ENCODE data around the gene ZNF70.

Gene ZNF70

DNA sequence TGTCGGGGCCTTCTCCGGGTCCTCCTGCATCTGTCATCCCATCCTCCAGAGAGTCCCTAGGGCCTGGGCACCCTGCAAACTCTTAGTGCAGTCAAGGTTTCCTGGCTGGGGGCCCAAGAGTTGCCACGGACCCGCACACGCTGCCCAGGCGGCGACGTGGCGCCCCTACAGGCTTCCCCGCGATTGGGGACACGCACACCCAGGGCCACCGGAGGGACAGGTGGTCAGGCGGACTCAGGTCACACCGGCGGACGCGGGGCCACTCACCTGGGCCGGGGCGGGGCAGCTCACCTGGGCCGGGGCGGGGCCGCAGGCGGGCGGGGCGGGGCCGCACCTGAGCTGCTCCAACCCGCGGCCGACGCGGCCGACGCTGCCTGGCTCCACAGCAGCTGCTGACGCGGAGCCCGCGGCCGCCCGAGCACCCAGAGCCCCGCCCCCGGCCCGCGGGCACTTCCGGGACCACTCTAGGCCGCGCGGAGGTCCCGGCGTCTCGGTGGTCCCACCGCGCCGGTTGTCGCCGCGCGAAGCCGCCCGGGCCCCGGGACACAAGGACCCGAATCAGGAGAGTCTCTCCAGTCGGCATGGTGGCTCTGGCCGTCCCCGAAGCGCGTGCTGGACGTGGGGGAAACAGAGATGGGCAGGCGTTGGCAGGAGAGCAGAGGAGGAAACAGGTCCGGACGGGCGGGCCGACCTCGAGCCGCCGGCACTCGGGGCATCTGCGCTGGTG is at the start of gene ZNF70:
ZNF70 (minus strand) TSS at position 399 of the 727 bp plus-strand sequence. CDS start 5,972 bp downstream, outside the sequence.
- peak; percentile 75 to 82 for DNase-seq (ENCODE audit: low read depth in 2 of 2)

DNA sequence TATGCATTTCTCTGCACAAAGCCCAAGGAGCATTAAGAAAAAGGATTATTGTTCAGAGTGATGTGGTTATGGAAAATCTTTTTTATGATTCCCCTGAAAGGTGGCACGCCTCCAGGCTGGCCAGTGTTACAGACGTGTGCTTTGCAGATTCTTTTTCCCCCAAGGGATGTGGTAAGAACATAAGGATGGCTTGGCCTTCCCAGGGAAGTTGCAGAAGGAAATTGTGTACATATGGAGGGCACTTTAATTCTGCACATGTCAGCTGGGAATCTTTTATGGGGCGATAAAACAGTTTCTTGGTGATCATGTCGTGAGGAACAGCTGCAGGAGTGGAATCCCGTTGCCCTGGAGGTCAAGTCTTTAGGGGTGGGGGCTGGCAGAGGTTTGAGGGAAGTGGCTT is 45.5 kb upstream of the ZNF70 start:
- no peak for DNase-seq (ENCODE audit: low read depth in 2 of 2)

DNA sequence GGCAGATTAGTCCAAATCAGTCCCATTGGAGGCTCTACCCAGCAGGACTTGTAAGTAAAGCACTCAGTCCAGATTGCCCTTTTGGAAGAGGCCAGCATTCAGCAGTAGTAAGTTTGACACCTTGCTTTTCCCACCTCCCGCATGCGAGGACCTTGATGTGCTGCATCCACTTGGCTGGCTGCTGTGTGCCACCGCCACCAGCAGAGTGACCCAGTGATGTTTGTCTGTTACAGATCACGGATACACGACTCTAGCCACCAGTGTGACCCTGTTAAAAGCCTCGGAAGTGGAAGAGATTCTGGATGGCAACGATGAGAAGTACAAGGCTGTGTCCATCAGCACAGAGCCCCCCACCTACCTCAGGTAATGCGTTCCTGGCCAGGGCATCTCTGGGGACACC is 42.4 kb upstream of the ZNF70 start:
- DNase-seq (ENCODE audit: low read depth in 2 of 2) = no peak

DNA sequence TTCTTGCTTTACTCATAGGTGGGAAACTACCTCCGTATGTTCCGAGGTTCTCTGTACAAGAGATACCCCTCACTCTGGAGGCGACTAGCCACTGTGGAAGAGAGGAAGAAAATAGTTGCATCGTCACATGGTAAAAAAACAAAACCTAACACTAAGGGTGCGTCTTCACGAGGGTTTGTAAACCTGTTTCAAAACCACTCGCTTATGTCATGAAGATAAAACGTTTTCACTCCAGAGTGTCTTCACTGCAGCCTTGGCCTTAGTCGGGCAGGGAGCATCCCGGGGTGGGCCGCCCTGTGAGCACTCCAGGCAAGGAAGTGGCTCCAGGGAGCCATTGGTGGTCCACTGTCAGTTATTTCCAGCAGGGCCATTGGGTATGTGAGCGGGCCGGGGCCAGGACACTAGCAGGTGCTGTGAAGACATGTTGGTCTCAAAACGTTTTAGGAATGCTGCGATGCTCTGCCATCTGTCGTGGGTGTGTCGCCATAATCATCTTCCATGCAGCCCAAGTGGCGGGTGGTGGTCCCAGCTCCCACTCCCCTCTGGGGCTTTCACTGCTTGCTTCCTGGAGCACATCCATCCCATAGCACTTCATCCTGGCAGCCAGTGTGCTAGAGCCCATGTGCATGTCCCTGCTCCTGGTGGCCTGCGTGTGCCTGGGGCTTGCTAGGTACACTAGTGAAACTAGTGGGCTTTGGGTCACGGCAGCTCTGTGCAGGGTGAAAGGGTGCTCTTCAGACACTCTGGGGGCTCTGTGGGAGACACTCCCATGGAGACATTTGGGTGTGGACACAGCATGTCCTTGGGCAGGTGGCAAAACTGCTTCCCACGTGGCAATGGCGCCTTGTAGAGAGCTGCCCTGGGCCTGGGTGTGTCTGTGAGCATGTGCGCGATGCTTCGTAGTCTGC is 41.1 kb upstream of the ZNF70 start:
- no peak for DNase-seq (ENCODE audit: low read depth in 2 of 2)

DNA sequence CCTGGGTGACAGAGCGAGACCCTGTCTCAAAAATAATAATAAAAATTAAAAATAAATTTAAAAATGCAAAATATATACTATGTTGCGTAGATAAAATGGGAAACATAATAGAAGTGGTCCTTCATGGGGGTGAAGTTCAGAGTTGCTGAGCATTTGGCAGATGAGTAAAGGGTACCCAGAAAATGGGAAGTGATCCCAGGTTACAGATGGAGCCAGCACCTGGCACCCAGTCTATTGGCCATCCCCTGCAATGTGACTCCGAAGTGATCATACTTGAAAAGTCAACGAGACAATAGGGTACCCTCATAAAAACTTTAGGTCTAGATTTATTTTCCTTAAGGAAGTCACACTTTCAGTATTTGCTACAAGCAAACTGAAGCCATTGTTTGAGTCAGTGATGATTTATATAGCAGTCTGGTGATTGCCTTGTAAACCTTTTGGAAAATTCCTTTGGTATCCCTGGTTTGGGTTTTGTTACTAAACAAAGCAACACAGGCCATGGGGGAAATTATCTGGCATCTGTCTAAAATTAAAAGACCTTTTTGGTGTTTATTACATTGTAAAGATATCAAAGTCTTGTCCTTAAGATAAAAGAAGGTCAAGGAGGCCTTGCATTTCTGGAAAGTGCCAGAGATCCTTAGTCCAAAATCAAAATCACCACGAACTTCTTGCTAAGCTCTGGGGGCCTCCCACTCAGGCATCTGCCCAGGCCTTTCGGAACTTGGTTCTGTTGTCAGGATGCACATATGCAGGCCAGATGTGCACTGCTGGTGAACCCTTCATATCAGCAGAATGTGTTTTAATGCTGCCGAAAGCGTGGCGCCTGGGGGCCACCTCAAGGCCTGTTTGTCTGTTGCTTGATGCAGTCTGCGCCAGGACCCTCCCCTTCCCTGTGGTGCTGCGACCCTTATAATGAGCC is 40.2 kb upstream of the ZNF70 start:
- DNase-seq (ENCODE audit: low read depth in 2 of 2) = no peak

DNA sequence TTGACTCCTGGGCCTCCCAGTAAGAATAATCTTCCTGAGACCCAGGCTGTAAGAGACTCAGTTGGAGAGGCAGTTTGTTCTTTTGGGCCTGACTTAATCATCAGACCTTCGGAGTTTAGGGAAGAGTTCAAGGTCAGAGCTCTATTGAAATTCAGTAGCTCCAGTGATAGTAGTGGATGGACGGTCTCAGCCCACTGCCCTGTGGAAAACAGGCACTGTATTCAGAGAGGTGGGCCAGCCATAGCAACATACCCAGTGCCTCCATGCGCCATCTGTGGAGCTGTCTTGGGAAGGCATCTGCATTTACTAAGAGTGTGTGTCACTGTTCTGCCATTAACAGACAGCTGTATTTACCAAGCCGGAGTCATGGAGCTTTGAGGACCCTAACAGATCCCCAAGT is 38.7 kb upstream of the ZNF70 start:
- DNase-seq (ENCODE audit: low read depth in 2 of 2) = no peak

DNA sequence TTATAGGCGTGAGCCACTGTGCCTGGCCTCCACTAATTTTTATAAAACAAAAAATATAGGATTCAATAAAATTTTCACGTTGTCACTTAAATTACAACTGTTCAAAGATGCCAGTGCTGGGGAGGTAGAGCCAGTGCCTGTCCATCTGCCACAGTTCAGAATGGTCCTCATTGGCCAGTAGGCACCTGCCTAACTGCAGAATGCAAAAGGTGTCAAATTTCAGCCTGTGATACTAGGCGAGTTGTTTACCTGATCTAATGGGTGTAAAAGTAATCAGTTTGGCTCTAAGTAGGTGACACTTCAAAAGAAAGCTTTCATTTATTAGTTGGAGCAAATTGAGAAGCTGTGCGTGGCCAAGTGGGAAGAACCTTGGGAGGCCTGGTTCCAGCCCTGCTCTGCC is 38.2 kb upstream of the ZNF70 start:
- DNase-seq (ENCODE audit: low read depth in 2 of 2) = no peak

DNA sequence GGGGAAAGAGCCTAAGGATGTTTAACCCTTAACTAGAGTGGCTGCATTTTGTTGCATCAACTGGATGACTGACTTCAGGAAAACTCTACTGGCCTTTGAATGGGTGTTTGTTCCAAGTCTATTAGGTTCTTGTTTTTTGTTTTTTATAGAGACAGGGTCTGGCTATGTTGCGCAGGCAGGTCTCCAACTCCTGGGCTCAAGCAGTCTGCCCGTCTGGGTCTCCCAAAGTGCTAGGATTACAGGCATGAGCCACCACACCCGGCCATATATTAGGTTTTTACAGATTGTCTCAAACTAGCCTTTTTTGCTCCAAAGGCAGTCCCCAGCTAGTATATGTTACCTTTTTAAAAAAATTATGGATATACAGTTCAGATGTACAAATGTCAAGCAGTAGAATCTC is 37.0 kb upstream of the ZNF70 start:
- no peak for DNase-seq (ENCODE audit: low read depth in 2 of 2)

DNA sequence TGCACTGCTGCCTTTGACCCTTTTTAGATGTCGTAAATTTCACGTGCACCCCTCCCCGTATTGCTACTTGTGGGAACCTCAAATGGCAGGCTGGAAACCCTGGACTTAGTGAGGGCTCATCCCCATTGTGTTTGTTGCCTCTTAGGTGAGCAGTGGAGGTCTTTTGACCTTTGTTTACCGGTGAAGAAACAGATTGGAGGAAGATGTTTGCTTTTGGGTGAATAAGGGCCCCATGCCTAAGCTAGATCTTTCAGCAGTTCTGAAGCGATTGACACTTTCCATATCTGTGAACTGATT is 36.6 kb upstream of the ZNF70 start:
- DNase-seq (ENCODE audit: low read depth in 2 of 2) = no peak

DNA sequence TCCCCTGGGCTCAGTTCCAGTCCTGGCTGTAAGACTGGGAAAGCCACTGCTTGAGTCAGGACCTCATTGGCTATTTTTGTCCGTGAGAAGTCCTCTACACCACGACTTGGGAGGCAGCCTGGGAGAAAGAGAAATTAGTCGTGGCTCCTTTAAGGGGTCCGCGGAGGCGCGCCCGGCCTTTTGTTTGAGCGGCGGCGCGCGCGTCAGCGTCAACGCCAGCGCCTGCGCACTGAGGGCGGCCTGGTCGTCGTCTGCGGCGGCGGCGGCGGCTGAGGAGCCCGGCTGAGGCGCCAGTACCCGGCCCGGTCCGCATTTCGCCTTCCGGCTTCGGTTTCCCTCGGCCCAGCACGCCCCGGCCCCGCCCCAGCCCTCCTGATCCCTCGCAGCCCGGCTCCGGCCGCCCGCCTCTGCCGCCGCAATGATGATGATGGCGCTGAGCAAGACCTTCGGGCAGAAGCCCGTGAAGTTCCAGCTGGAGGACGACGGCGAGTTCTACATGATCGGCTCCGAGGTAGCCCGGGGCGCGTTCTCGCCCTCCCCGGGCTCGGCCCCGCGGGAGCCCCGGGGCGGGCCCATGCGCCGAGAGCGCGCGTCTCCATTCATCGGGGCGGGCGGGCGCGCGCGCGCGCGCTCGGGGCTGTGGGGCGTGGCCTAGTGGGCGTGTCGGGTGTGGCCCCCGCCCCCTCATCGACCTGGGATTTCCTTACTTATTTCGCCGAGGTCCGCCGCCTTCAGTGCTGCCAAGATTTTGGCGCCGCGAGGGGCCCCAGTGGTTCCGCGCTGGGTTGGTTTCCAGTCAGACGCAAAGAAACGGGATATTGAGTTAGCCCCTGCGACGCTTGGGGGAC is 36.1 kb upstream of the ZNF70 start, which contains the start of gene SMARCB1:
SMARCB1 (plus strand) TSS at position 215 of the 848 bp plus-strand sequence; CDS start at position 419, 204 bp downstream.
- DNase-seq (ENCODE audit: low read depth in 2 of 2) = peak; percentile 84 to 92

DNA sequence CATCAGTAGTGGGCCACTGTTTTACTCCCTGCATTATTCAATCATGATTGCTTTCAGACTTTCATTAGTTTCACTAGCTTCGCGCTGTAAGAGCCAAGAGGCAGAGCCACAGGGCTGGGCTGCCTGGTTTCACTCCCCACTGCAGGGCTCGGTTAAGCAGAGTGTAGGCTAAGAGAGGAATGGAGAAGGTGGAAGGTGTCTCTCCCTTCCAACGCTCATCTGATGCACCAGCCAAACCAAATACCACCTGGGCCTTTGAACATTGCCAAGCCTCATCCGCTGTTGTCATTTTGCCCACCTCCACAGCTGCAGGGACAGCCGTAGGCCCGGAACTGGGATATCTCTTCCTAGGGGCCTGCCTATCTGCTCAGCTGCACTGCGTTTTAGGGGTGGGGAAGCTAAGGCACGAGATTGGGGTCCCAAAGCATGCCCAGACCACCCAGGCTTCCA is 35.4 kb upstream of the ZNF70 start:
- DNase-seq (ENCODE audit: low read depth in 2 of 2) = no peak

DNA sequence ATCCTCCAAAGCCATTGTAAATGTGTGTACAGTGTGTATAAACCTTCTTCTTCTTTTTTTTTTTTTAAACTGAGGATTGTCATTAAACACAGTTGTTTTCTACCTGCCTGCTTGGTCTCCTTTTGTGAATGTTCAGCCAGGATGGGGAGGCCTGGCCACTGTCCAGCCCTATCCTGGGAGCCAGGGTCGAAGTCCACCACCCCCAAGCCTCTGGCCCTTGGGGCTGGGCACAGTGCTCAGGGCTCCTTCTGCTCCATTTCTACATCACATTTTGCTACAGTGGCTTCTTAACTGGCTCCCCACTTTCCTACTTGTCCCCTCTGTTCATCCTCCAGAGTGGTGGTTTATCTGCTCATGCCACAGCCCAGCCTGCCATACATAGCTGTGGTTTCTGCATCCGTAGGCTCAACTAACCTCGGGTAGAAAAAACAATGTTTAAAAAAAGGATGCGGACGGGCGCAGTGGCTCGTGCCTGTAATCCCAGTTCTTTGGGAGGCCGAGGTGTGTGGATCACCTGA is 33.4 kb upstream of the ZNF70 start:
- DNase-seq (ENCODE audit: low read depth in 2 of 2) = no peak

DNA sequence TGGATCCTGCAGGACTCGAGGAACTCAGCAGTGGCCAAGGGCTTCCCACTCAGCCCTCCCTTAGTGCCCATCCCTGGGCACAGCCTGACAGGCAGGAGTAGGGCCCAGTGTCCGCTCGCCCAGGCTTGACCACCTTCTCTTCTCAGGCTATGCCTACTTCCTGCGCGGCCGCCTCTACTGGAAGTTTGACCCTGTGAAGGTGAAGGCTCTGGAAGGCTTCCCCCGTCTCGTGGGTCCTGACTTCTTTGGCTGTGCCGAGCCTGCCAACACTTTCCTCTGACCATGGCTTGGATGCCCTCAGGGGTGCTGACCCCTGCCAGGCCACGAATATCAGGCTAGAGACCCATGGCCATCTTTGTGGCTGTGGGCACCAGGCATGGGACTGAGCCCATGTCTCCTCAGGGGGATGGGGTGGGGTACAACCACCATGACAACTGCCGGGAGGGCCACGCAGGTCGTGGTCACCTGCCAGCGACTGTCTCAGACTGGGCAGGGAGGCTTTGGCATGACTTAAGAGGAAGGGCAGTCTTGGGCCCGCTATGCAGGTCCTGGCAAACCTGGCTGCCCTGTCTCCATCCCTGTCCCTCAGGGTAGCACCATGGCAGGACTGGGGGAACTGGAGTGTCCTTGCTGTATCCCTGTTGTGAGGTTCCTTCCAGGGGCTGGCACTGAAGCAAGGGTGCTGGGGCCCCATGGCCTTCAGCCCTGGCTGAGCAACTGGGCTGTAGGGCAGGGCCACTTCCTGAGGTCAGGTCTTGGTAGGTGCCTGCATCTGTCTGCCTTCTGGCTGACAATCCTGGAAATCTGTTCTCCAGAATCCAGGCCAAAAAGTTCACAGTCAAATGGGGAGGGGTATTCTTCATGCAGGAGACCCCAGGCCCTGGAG is 32.6 kb upstream of the ZNF70 start:
- no peak for DNase-seq (ENCODE audit: low read depth in 2 of 2)

DNA sequence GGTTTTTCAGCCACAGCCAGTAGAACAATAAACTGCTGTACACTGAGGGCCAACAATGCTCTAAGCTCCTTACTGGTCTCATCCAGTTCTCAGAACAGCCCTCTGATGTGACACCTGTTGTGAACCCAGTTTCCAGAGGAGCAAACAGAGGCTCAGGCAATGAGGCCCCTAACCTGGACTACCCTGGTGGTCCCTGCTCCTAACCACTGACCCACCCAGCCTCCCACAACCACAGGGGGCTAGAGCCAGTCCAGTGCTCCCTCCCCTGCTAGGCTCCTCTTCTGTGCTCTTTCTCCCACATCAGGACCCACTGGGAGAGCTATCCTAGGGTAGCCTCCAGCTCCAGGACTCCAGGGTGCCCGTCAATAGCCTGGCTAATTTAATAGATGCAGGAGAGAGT is 31.8 kb upstream of the ZNF70 start:
- DNase-seq (ENCODE audit: low read depth in 2 of 2) = no peak

DNA sequence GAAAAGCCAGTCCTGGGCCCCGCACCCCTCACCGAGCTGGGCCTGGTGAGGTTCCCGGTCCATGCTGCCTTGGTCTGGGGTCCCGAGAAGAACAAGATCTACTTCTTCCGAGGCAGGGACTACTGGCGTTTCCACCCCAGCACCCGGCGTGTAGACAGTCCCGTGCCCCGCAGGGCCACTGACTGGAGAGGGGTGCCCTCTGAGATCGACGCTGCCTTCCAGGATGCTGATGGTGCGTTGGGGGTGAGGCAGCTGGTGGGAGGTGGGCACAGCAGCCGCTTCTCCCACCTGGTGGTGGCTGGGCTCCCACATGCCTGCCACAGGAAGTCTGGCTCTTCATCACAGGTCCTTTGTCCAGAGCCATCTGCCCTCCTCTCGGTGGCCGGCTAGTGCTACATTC is 31.3 kb upstream of the ZNF70 start:
- no peak for DNase-seq (ENCODE audit: low read depth in 2 of 2)

DNA sequence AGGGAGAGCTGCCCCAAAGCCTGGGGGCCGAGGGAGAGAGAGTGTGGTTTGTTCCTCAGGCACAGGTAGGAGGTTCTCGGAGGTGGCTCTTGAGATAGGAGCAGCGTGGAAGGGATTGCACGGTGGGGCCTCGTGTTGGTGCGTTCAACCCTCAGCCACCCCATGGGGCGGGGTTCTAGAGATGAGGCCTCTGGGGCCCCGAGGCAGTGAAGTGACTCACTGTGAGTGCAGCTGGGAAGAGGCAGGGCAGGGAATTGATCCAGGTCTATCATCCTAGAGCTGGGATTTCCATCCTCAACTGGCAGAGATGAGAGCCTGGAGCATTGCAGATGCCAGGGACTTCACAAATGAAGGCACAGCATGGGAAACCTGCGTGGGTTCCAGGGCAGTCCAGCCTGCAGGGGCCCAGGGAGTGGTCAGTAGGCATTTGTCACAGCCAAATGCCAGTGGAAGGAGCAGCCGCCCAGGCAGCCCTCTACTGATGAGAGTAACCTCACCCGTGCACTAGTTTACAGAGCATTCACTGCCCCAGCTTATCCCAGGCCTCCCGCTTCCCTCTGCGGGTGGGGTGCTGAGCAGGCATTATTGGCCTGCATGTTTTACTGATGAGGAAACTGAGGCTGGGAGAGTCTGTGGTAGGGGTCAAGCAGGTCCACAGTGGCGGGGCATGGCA is 30.7 kb upstream of the ZNF70 start:
- no peak for DNase-seq (ENCODE audit: low read depth in 2 of 2)

DNA sequence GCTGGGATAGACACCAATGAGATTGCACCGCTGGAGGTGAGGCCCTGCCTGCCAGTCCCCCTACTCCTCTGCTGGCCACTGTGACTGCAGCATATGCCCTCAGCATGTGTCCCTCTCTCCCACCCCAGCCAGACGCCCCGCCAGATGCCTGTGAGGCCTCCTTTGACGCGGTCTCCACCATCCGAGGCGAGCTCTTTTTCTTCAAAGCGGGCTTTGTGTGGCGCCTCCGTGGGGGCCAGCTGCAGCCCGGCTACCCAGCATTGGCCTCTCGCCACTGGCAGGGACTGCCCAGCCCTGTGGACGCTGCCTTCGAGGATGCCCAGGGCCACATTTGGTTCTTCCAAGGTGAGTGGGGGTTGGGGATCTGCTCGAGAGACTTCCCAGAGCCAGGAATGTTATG is 30.2 kb upstream of the ZNF70 start:
- DNase-seq (ENCODE audit: low read depth in 2 of 2) = no peak

DNA sequence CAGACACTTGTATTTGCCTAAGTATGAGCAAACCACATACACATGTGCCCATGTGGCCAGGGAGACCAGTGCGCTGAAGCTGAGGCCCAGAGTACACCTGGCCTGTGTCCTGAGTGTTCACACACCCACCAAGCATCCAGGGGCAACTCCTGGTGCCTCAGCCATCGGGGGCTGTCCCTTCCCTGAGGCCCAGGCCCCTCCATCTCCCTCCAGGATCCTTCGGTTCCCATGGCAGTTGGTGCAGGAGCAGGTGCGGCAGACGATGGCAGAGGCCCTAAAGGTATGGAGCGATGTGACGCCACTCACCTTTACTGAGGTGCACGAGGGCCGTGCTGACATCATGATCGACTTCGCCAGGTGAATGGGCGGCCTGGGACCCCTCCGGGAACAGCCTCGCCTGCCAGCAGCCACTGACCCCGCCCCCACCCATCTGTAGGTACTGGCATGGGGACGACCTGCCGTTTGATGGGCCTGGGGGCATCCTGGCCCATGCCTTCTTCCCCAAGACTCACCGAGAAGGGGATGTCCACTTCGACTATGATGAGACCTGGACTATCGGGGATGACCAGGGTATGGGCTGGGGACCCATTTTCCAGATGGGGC is 29.3 kb upstream of the ZNF70 start:
- DNase-seq (ENCODE audit: low read depth in 2 of 2) = no peak

DNA sequence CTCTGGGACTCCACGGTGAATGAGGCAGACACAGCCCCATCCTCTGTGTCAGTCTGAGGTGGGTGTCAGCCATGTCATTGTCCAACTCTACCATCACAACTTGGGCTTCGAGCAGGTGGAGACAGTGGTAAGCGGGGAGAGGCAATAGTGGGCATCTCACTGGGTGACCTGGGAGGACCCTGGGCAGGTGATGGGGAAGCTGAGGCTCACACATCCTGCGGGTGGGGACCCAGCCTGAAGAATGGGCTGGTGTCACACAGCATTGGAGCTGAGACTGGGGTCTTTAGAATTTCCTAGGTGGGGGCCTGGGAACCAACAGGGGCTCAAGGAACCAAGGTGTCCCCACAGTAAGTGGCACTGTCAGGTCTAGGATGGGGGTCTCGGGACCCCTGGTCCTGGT is 28.8 kb upstream of the ZNF70 start:
- DNase-seq (ENCODE audit: low read depth in 2 of 2) = no peak
